CD4-positive, alpha-beta T cell treated with Interleukin-12 subunit alpha and Interleukin-12 subunit beta, for 1 hour (primary cell): ENCODE results near the gene FGF11.
"Not testable (repeated sequence)": the region's sequence is repeated elsewhere in the genome, so short reads cannot be mapped to it uniquely, and the experiment has no call there.

ENCODE experiments used
- DNase-seq: peaks from one replicate; pipeline ENCODE4 v3.0.0-alpha.2; 2020

Gene FGF11

GRCh38 chr17:7481842-7482741 is 42.8 kb downstream of the FGF11 start:
- not testable (repeated sequence) for DNase-seq

DNA sequence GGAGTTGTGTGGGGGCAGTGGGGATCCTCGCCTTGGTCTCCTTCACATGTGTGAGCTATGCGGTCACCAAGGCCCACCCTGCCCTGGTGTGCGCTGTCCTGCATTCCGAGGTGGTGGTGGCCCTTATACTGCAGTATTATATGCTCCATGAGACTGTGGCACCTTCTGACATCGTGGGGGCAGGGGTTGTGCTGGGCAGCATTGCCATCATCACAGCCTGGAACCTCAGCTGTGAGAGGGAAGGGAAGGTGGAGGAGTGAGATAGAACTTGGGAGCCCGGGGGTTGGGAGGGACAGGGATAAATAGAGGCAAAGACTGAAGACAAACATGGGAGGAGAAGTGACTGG is 43.4 kb downstream of the FGF11 start:
- not testable (repeated sequence) for DNase-seq

DNA sequence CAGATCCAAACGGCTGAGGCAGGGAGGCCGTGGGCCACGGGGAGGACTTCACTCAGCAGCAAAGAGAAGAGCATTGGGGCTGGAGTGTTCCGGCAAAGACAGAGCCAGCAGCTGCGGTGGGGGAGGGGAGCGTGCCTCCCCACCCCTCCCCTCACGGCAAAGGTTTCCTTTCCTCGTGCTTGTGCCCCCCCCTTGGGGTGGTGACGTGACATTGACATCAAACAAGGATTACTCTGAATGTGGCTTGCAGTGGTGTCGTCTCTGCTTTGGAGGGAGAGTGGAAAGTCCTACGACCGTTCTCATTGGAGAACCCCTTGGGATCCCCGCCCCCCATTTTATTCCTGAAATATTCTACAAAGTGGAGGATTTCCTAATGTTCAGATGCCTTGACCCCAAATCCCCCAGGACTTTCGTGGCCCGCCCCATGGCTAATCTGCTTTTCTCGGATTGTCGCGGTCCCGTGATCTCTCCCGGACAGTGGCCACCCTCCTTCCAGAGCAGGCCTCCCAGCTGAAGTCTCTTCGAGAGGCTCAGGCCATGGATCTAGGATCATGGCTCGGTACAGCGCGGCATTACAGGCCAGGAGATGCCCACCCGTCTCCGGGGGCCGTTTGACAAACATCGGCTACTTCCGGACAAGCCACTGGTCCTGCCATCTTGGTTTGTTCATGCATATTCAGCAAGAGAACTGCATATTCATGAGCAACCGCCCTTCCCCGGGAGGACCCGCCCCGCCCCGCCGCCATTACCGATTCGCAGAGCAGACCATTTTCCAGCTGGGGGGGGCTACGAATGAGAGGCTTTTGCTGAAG is 44.1 kb downstream of the FGF11 start:
- peak; percentile 94 for DNase-seq

GRCh38 chr17:7484067-7484918 is 45.0 kb downstream of the FGF11 start, which contains the start of gene POLR2A:
Gene POLR2A, plus strand, starts transcription at chr17:7484366.
- DNase-seq = peak; percentile 99

GRCh38 chr17:7484919-7485377 is 45.6 kb downstream of the FGF11 start:
- no peak for DNase-seq

GRCh38 chr17:7486181-7486580 is 46.9 kb downstream of the FGF11 start:
- DNase-seq = no peak

DNA sequence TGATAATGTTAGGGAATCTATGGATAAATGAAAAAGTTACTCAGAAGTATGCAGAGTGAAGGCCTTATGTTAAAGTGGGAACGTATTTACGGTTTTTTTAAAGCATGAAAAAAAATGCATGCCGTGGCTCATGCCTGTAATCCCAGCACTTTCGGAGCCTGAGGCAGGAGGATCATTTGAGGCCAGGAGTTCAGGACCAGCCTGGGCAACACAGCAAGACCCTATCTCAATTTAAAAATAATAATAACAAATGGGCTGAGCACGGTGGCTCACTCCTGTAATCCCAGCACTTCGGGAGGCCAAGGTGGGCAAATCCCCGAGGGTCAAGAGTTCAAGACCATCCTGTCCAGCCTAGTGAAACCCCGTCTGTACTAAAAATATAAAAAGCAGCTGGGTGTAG is 50.8 kb downstream of the FGF11 start:
- DNase-seq = no peak

DNA sequence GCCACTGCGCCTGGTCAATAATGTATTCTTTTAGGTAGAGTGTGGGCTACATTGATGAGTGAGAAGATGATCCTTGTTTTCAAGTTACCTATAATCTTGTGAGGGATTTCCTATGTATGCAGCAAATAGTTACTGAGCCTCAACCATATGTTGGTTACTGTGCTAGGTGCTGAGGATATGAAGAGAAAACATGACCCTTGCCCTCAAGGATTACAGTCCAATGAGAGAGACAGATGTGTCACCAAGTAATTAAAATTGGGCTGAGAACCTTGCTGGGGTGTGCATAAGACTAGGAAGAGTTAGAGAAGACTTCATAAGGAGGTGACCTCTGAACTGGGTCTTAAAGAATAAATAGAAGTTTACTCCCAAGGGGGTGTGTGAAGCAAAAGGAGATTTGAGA is 52.3 kb downstream of the FGF11 start:
- DNase-seq = no peak

GRCh38 chr17:7493941-7494340 is 54.6 kb downstream of the FGF11 start:
- no peak for DNase-seq
